ENCODE measurements around the gene PSMD9. TPM values are rescaled to one million over a fixed set of nuclear protein-coding genes. Genes with fewer than 3 reads are reported as not detected.

The PSMD9 gene
- total and polyA plus RNA-seq, 2 experiments from 2014 or later: 32.7 to 36.3 TPM

DNA sequence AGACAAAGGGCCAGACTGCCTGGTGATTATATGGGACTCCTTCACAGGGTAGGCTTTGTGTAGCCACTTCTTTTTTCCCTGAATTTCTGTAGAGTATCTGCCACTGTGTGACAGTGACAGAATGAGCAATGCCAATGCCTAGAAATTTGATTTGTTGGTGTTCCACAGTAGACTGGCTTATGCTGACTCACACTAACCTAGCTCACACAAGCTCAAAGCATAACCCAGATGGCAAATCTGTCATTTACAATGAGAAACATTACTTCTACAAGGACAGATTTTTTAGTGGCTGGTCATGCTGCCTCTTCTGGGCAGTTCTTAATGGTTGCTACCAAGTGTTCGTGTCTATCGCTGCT lies 45.7 kb downstream of the PSMD9 start:
- Mint-ChIP-seq H3K36me3 (ENCODE audit: low read depth) (peaks cover 4% of the 10 kb centered on the region; the same call in 1 of the 3 replicates), H3K27me3 (ENCODE audit: insufficient read depth, low read depth, poor library complexity) (peaks cover 1% of the 10 kb centered on the region), H3K27ac (peak overlapping the region; percentile 54), H3K9me3 (no peaks in the 10 kb centered on the region; the same call in 2 of the 3 replicates), H3K4me3 (no peak overlapping the region), H3K4me1 (peaks cover 21% of the 10 kb centered on the region)
- H3F3A ChIP-seq (replicated peaks; ENCODE audit: low read depth): 0 out of 2 replicates have a peak, but pooled peaks cover 4% of the 10 kb centered on the region
- no peak for TF ChIP-seq EZH2phosphoT487 (IDR thresholded peaks at IDR 0.05; ENCODE audit: unreplicated experiment)
- TF ChIP-seq, protein P1, sequence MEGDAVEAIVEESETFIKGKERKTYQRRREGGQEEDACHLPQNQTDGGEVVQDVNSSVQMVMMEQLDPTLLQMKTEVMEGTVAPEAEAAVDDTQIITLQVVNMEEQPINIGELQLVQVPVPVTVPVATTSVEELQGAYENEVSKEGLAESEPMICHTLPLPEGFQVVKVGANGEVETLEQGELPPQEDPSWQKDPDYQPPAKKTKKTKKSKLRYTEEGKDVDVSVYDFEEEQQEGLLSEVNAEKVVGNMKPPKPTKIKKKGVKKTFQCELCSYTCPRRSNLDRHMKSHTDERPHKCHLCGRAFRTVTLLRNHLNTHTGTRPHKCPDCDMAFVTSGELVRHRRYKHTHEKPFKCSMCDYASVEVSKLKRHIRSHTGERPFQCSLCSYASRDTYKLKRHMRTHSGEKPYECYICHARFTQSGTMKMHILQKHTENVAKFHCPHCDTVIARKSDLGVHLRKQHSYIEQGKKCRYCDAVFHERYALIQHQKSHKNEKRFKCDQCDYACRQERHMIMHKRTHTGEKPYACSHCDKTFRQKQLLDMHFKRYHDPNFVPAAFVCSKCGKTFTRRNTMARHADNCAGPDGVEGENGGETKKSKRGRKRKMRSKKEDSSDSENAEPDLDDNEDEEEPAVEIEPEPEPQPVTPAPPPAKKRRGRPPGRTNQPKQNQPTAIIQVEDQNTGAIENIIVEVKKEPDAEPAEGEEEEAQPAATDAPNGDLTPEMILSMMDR (conservative IDR thresholded peaks at IDR 0.05; ENCODE audit: low read depth in 2 of 2): no peak
- TF ChIP-seq CREB1 (CRISPR knock-in tag; IDR thresholded peaks at IDR 0.05; ENCODE audit: low read depth): no peak
- no peak for TF ChIP-seq JUNB (IDR thresholded peaks at IDR 0.05; ENCODE audit: unreplicated experiment)
- no peak for TF ChIP-seq EZH2 (IDR thresholded peaks at IDR 0.05; ENCODE audit: low read depth, unreplicated experiment)
- no peak for TF ChIP-seq ZNF331 (CRISPR knock-in tag; IDR thresholded peaks at IDR 0.05; ENCODE audit: low read depth)
- TF ChIP-seq, protein P2, sequence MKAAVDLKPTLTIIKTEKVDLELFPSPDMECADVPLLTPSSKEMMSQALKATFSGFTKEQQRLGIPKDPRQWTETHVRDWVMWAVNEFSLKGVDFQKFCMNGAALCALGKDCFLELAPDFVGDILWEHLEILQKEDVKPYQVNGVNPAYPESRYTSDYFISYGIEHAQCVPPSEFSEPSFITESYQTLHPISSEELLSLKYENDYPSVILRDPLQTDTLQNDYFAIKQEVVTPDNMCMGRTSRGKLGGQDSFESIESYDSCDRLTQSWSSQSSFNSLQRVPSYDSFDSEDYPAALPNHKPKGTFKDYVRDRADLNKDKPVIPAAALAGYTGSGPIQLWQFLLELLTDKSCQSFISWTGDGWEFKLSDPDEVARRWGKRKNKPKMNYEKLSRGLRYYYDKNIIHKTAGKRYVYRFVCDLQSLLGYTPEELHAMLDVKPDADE (IDR thresholded peaks at IDR 0.05): no peak
- TF ChIP-seq POLR2AphosphoS5 (IDR thresholded peaks at IDR 0.05; ENCODE audit: low read depth): no peak
- no peak for TF ChIP-seq ZNF114 (CRISPR knock-in tag; IDR thresholded peaks at IDR 0.05)
- TF ChIP-seq STAT1 (IDR thresholded peaks at IDR 0.05; ENCODE audit: unreplicated experiment): no peak
- TF ChIP-seq, protein P3, sequence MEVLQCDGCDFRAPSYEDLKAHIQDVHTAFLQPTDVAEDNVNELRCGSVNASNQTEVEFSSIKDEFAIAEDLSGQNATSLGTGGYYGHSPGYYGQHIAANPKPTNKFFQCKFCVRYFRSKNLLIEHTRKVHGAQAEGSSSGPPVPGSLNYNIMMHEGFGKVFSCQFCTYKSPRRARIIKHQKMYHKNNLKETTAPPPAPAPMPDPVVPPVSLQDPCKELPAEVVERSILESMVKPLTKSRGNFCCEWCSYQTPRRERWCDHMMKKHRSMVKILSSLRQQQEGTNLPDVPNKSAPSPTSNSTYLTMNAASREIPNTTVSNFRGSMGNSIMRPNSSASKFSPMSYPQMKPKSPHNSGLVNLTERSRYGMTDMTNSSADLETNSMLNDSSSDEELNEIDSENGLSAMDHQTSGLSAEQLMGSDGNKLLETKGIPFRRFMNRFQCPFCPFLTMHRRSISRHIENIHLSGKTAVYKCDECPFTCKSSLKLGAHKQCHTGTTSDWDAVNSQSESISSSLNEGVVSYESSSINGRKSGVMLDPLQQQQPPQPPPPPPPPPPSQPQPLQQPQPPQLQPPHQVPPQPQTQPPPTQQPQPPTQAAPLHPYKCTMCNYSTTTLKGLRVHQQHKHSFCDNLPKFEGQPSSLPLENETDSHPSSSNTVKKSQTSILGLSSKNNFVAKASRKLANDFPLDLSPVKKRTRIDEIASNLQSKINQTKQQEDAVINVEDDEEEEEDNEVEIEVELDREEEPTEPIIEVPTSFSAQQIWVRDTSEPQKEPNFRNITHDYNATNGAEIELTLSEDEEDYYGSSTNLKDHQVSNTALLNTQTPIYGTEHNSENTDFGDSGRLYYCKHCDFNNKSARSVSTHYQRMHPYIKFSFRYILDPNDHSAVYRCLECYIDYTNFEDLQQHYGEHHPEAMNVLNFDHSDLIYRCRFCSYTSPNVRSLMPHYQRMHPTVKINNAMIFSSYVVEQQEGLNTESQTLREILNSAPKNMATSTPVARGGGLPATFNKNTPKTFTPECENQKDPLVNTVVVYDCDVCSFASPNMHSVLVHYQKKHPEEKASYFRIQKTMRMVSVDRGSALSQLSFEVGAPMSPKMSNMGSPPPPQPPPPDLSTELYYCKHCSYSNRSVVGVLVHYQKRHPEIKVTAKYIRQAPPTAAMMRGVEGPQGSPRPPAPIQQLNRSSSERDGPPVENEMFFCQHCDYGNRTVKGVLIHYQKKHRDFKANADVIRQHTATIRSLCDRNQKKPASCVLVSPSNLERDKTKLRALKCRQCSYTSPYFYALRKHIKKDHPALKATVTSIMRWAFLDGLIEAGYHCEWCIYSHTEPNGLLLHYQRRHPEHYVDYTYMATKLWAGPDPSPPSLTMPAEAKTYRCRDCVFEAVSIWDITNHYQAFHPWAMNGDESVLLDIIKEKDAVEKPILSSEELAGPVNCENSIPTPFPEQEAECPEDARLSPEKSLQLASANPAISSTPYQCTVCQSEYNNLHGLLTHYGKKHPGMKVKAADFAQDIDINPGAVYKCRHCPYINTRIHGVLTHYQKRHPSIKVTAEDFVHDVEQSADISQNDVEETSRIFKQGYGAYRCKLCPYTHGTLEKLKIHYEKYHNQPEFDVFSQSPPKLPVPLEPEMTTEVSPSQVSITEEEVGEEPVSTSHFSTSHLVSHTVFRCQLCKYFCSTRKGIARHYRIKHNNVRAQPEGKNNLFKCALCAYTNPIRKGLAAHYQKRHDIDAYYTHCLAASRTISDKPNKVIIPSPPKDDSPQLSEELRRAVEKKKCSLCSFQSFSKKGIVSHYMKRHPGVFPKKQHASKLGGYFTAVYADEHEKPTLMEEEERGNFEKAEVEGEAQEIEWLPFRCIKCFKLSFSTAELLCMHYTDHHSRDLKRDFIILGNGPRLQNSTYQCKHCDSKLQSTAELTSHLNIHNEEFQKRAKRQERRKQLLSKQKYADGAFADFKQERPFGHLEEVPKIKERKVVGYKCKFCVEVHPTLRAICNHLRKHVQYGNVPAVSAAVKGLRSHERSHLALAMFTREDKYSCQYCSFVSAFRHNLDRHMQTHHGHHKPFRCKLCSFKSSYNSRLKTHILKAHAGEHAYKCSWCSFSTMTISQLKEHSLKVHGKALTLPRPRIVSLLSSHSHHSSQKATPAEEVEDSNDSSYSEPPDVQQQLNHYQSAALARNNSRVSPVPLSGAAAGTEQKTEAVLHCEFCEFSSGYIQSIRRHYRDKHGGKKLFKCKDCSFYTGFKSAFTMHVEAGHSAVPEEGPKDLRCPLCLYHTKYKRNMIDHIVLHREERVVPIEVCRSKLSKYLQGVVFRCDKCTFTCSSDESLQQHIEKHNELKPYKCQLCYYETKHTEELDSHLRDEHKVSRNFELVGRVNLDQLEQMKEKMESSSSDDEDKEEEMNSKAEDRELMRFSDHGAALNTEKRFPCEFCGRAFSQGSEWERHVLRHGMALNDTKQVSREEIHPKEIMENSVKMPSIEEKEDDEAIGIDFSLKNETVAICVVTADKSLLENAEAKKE (CRISPR knock-in tag; IDR thresholded peaks at IDR 0.05): no peak
- TF ChIP-seq, protein P4, sequence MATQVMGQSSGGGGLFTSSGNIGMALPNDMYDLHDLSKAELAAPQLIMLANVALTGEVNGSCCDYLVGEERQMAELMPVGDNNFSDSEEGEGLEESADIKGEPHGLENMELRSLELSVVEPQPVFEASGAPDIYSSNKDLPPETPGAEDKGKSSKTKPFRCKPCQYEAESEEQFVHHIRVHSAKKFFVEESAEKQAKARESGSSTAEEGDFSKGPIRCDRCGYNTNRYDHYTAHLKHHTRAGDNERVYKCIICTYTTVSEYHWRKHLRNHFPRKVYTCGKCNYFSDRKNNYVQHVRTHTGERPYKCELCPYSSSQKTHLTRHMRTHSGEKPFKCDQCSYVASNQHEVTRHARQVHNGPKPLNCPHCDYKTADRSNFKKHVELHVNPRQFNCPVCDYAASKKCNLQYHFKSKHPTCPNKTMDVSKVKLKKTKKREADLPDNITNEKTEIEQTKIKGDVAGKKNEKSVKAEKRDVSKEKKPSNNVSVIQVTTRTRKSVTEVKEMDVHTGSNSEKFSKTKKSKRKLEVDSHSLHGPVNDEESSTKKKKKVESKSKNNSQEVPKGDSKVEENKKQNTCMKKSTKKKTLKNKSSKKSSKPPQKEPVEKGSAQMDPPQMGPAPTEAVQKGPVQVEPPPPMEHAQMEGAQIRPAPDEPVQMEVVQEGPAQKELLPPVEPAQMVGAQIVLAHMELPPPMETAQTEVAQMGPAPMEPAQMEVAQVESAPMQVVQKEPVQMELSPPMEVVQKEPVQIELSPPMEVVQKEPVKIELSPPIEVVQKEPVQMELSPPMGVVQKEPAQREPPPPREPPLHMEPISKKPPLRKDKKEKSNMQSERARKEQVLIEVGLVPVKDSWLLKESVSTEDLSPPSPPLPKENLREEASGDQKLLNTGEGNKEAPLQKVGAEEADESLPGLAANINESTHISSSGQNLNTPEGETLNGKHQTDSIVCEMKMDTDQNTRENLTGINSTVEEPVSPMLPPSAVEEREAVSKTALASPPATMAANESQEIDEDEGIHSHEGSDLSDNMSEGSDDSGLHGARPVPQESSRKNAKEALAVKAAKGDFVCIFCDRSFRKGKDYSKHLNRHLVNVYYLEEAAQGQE (IDR thresholded peaks at IDR 0.05; ENCODE audit: unreplicated experiment): no peak
- TF ChIP-seq NANOG (IDR thresholded peaks at IDR 0.05; ENCODE audit: borderline replicate concordance): no peak
- no peak overlapping the region for H3K4me3 ChIP-seq
- no peaks in the 10 kb centered on the region for H3K27me3 ChIP-seq (ENCODE audit: insufficient read depth)
- H3K9me2 ChIP-seq (ENCODE audit: insufficient read depth): no peaks in the 10 kb centered on the region
- H3K4me1 ChIP-seq (ENCODE audit: insufficient read depth): peaks cover 14% of the 10 kb centered on the region
- peak overlapping the region; percentile 49 for H2AFZ ChIP-seq
- ATAC-seq: no peak
- H3K79me2 ChIP-seq (replicated peaks; ENCODE audit: insufficient read depth): no peaks in the 10 kb centered on the region
- H4K20me1 ChIP-seq (replicated peaks; ENCODE audit: insufficient read depth): no peaks in the 10 kb centered on the region
- no peak overlapping the region for H3K4me2 ChIP-seq
- no peak for DNase-seq (ENCODE audit: low spot score)
- H3K27ac ChIP-seq (ENCODE audit: low read depth): peak overlapping the region; percentile 56
- no peaks in the 10 kb centered on the region; the same call in 1 of the 2 replicates for H3K36me3 ChIP-seq (ENCODE audit: insufficient read depth)

All from GM23338 (cell line).